Measurements from ENCODE around the gene UNC119.

Gene UNC119

GRCh38 chr17:28572259-28573039 is 20.0 kb upstream of the UNC119 start:
- no peak for DNase-seq

GRCh38 chr17:28571361-28572122 is 19.1 kb upstream of the UNC119 start, which contains the start of gene PIGS:
TSS of gene PIGS (minus strand) at chr17:28571524. CDS start at chr17:28571496, 28 bp downstream.
- peak; percentile 66 for DNase-seq

GRCh38 chr17:28570716-28571360 is 18.4 kb upstream of the UNC119 start:
- no peak for DNase-seq

- DNase-seq, result no peak
Observed at GRCh38 chr17:28569446-28569845, 17.0 kb upstream of the UNC119 start.

GRCh38 chr17:28567604-28568003 is 15.2 kb upstream of the UNC119 start:
- DNase-seq, result peak; percentile 40

GRCh38 chr17:28563475-28563874 is 11.1 kb upstream of the UNC119 start:
- DNase-seq, result no peak

GRCh38 chr17:28555022-28555421 is 2.6 kb upstream of the UNC119 start:
- no peak for DNase-seq

- no peak for DNase-seq
Observed at GRCh38 chr17:28554565-28554964, 2.1 kb upstream of the UNC119 start.

GRCh38 chr17:28553000-28553505 is 629 bp upstream of the UNC119 start:
- DNase-seq, result no peak

GRCh38 chr17:28551421-28552175 is 826 bp downstream of the UNC119 start:
- no peak for DNase-seq

- DNase-seq, result no peak
Observed at GRCh38 chr17:28550858-28551257, 1.6 kb downstream of the UNC119 start.

- DNase-seq, result no peak
Observed at GRCh38 chr17:28549236-28550132, 2.9 kb downstream of the UNC119 start.

GRCh38 chr17:28548417-28549130 is 3.9 kb downstream of the UNC119 start:
- no peak for DNase-seq

GRCh38 chr17:28547623-28548416 is 4.6 kb downstream of the UNC119 start:
- no peak for DNase-seq

- no peak for DNase-seq
Observed at GRCh38 chr17:28547096-28547622, 5.3 kb downstream of the UNC119 start.

GRCh38 chr17:28545787-28546415 is 6.5 kb downstream of the UNC119 start:
- no peak for DNase-seq

- DNase-seq, result no peak
Observed at GRCh38 chr17:28545141-28545503, 7.3 kb downstream of the UNC119 start.

- no peak for DNase-seq
Observed at GRCh38 chr17:28544402-28545140, 7.9 kb downstream of the UNC119 start.

GRCh38 chr17:28541439-28541838 is 11.0 kb downstream of the UNC119 start:
- no peak for DNase-seq
